ENCODE data around the gene RSKR.

The RSKR gene

DNA sequence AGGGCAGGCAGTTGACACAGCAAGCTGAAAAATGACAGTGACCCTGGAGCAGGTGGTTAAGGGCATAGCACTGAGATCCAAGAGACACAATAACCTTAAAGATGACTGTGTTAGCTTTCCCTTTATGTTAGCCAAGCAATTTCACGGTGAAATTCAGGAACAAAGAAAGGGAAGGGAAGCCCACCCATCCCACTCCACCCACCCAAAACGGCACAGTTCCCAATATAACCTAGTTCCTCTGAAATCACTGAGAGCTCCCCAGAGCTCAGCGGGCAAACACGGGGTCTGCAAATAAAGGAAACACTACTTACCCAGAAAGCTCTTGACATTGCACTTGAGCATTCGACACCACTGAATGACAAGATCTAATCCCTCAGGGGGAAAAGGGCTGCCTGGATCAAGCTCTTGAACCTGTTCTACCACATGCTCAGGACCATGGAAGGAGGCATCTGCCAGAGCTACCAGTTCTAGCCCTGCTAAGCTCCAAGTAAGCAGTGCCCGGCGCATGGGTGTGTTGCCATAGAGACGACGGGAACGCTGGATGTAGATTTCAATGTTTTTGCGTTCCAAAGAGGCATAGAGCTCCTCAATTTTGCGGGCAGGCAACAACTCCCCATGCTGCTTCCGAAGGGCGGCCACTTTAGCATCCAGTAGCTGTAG is 20.4 kb upstream of the RSKR start:
- Histone ChIP-seq H3K27ac (ENCODE audit: low read length) (no peak overlapping the region), H3K79me2 (ENCODE audit: low read length) (peaks cover 50% of the 10 kb centered on the region), H3K36me3 (replicated peaks; ENCODE audit: insufficient read depth, low read length) (peaks cover 42% of the 10 kb centered on the region), H3K9ac (ENCODE audit: low read length) (no peak overlapping the region), H3K9me2 (replicated peaks; ENCODE audit: insufficient read depth, low read length) (no peaks in the 10 kb centered on the region), H3K4me2 (ENCODE audit: low read depth, low read length) (no peak overlapping the region), H3K27me3 (replicated peaks; ENCODE audit: insufficient read depth, low read length) (no peaks in the 10 kb centered on the region), H3K9me3 (replicated peaks; ENCODE audit: insufficient read depth, low read length) (no peaks in the 10 kb centered on the region), H3K4me3 (ENCODE audit: low read length) (no peak overlapping the region), H4K20me1 (ENCODE audit: insufficient read depth, low read length) (no peaks in the 10 kb centered on the region; the same call in 1 of the 2 replicates), H3K4me1 (ENCODE audit: low read length) (no peaks in the 10 kb centered on the region), H3F3A (ENCODE audit: insufficient read depth, low read length) (no peaks in the 10 kb centered on the region), H2AFZ (ENCODE audit: low read length) (no peak overlapping the region)
- TF ChIP-seq EZH2phosphoT487 (IDR thresholded peaks at IDR 0.05; ENCODE audit: low read length), result no peak
- TF ChIP-seq EZH2 (optimal IDR thresholded peaks at IDR 0.05; ENCODE audit: low read depth, low read length), result no peak
- TF ChIP-seq, protein P1, sequence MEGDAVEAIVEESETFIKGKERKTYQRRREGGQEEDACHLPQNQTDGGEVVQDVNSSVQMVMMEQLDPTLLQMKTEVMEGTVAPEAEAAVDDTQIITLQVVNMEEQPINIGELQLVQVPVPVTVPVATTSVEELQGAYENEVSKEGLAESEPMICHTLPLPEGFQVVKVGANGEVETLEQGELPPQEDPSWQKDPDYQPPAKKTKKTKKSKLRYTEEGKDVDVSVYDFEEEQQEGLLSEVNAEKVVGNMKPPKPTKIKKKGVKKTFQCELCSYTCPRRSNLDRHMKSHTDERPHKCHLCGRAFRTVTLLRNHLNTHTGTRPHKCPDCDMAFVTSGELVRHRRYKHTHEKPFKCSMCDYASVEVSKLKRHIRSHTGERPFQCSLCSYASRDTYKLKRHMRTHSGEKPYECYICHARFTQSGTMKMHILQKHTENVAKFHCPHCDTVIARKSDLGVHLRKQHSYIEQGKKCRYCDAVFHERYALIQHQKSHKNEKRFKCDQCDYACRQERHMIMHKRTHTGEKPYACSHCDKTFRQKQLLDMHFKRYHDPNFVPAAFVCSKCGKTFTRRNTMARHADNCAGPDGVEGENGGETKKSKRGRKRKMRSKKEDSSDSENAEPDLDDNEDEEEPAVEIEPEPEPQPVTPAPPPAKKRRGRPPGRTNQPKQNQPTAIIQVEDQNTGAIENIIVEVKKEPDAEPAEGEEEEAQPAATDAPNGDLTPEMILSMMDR (IDR thresholded peaks at IDR 0.05; ENCODE audit: low read length), result no peak
- DNase-seq, result no peak

DNA sequence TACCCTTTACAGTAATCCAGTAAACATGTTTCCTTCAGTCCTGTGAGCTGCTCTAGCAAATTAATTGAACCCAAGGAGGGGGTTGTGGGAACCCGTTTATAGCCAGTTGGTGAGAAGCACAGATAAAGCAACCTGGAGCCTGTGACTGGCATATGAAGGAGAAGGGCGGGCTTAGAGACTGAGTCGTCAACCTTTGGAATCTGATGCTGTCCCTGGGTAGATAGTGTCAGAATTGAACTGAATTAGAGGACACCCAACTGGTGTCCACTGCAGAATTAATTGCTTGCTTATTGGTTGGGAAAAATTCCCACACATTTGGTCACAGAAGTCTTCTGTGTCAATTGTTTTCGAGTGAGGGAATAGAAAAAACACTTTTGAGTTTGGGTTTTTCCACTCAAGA is 12.8 kb upstream of the RSKR start:
- Histone ChIP-seq H3K27me3 (replicated peaks; ENCODE audit: insufficient read depth, low read length) (no peaks in the 10 kb centered on the region), H3F3A (ENCODE audit: insufficient read depth, low read length) (no peaks in the 10 kb centered on the region), H2AFZ (ENCODE audit: low read length) (no peak overlapping the region), H3K9ac (ENCODE audit: low read length) (no peak overlapping the region), H3K4me2 (ENCODE audit: low read depth, low read length) (no peak overlapping the region), H3K4me1 (ENCODE audit: low read length) (no peaks in the 10 kb centered on the region), H3K27ac (ENCODE audit: low read length) (no peak overlapping the region), H3K9me3 (replicated peaks; ENCODE audit: insufficient read depth, low read length) (no peaks in the 10 kb centered on the region), H3K4me3 (ENCODE audit: low read length) (no peak overlapping the region), H3K9me2 (replicated peaks; ENCODE audit: insufficient read depth, low read length) (no peaks in the 10 kb centered on the region), H3K36me3 (replicated peaks; ENCODE audit: insufficient read depth, low read length) (peaks cover 29% of the 10 kb centered on the region), H3K79me2 (ENCODE audit: low read length) (no peaks in the 10 kb centered on the region), H4K20me1 (ENCODE audit: insufficient read depth, low read length) (no peaks in the 10 kb centered on the region)
- DNase-seq, result no peak
- TF ChIP-seq EZH2phosphoT487 (IDR thresholded peaks at IDR 0.05; ENCODE audit: low read length) (no peak), EZH2 (optimal IDR thresholded peaks at IDR 0.05; ENCODE audit: low read depth, low read length) (no peak)
- TF ChIP-seq, protein P1 (IDR thresholded peaks at IDR 0.05; ENCODE audit: low read length), result no peak

DNA sequence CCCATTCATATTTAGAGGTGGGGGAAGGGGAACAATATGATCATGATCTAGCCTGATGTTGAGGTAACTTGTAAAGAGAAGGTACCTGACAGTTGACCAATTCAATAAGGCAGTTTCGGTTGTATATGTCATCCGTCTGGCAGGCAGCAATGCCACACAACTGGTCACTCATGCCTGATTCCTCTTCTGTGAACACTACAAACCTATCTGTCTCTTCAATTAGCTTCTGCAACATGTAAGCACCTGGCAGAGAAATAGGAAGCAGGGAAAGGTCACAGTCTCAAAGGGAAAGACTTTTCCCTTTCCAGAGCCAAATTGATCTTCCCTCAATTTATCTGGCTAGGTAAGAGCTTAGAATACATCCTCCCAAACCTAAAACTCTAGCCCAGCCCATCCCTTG is 10.2 kb upstream of the RSKR start:
- Histone ChIP-seq H3K27ac (ENCODE audit: low read length) (no peak overlapping the region), H3K9me3 (replicated peaks; ENCODE audit: insufficient read depth, low read length) (no peaks in the 10 kb centered on the region), H3K36me3 (replicated peaks; ENCODE audit: insufficient read depth, low read length) (peaks cover 33% of the 10 kb centered on the region), H3K4me3 (ENCODE audit: low read length) (no peak overlapping the region), H4K20me1 (ENCODE audit: insufficient read depth, low read length) (no peaks in the 10 kb centered on the region), H3K4me1 (ENCODE audit: low read length) (no peaks in the 10 kb centered on the region), H3F3A (ENCODE audit: insufficient read depth, low read length) (no peaks in the 10 kb centered on the region), H2AFZ (ENCODE audit: low read length) (no peak overlapping the region), H3K9ac (ENCODE audit: low read length) (no peak overlapping the region), H3K4me2 (ENCODE audit: low read depth, low read length) (no peak overlapping the region), H3K9me2 (replicated peaks; ENCODE audit: insufficient read depth, low read length) (no peaks in the 10 kb centered on the region), H3K27me3 (replicated peaks; ENCODE audit: insufficient read depth, low read length) (no peaks in the 10 kb centered on the region), H3K79me2 (ENCODE audit: low read length) (no peaks in the 10 kb centered on the region; the same call in 1 of the 2 replicates)
- DNase-seq, result no peak
- TF ChIP-seq, protein P1 (IDR thresholded peaks at IDR 0.05; ENCODE audit: low read length), result no peak
- TF ChIP-seq EZH2phosphoT487 (IDR thresholded peaks at IDR 0.05; ENCODE audit: low read length) (no peak), EZH2 (optimal IDR thresholded peaks at IDR 0.05; ENCODE audit: low read depth, low read length) (no peak)
